ENCODE data around the gene GPSM3.
"Not testable (repeated sequence)": the region's sequence is repeated elsewhere in the genome, so short reads cannot be mapped to it uniquely, and the experiment has no call there.

The GPSM3 gene

GRCh38 chr6:32192608-32193039 lies at the start of gene GPSM3:
Gene GPSM3, minus strand, starts transcription at chr6:32192643. Its CDS starts 130 bp downstream, at chr6:32192513.
- peak; percentile 69 for DNase-seq

GRCh38 chr6:32240686-32241085 lies 48.2 kb upstream of the GPSM3 start:
- DNase-seq = no peak

GRCh38 chr6:32239462-32239861 lies 47.0 kb upstream of the GPSM3 start:
- no peak for DNase-seq

- DNase-seq = no peak
Measured at GRCh38 chr6:32234934-32235333, 42.5 kb upstream of the GPSM3 start.

GRCh38 chr6:32226434-32226833 lies 34.0 kb upstream of the GPSM3 start:
- no peak for DNase-seq

- no peak for DNase-seq
Measured at GRCh38 chr6:32224696-32225095, 32.3 kb upstream of the GPSM3 start.

GRCh38 chr6:32223258-32224235 lies 31.1 kb upstream of the GPSM3 start, which contains the start of gene NOTCH4:
Gene NOTCH4, minus strand, starts transcription at chr6:32224067. Its CDS starts 139 bp downstream, at chr6:32223928.
- DNase-seq = no peak

- no peak for DNase-seq
Measured at GRCh38 chr6:32222333-32223230, 30.1 kb upstream of the GPSM3 start.

GRCh38 chr6:32220021-32220420 lies 27.6 kb upstream of the GPSM3 start:
- no peak for DNase-seq

- DNase-seq = no peak
Measured at GRCh38 chr6:32218167-32218566, 25.7 kb upstream of the GPSM3 start.

GRCh38 chr6:32216998-32217397 lies 24.6 kb upstream of the GPSM3 start:
- DNase-seq = no peak

- no peak for DNase-seq
Measured at GRCh38 chr6:32216285-32216684, 23.8 kb upstream of the GPSM3 start.

GRCh38 chr6:32215617-32216016 lies 23.2 kb upstream of the GPSM3 start:
- no peak for DNase-seq

- no peak for DNase-seq
Measured at GRCh38 chr6:32214126-32214525, 21.7 kb upstream of the GPSM3 start.

GRCh38 chr6:32213649-32214048 lies 21.2 kb upstream of the GPSM3 start:
- DNase-seq = no peak

- no peak for DNase-seq
Measured at GRCh38 chr6:32212076-32212760, 19.8 kb upstream of the GPSM3 start.

- not testable (repeated sequence) for DNase-seq
Measured at GRCh38 chr6:32211432-32211831, 19.0 kb upstream of the GPSM3 start.

- no peak for DNase-seq
Measured at GRCh38 chr6:32210191-32210601, 17.8 kb upstream of the GPSM3 start.

GRCh38 chr6:32208996-32209395 lies 16.6 kb upstream of the GPSM3 start:
- DNase-seq = no peak

GRCh38 chr6:32204268-32204715 lies 11.8 kb upstream of the GPSM3 start:
- no peak for DNase-seq

- no peak for DNase-seq
Measured at GRCh38 chr6:32203426-32204267, 11.2 kb upstream of the GPSM3 start.

- no peak for DNase-seq
Measured at GRCh38 chr6:32202186-32202585, 9.7 kb upstream of the GPSM3 start.

All from fibroblast of upper back skin (primary cell).